ENCODE results near the gene SMIM20.

SMIM20 gene

DNA sequence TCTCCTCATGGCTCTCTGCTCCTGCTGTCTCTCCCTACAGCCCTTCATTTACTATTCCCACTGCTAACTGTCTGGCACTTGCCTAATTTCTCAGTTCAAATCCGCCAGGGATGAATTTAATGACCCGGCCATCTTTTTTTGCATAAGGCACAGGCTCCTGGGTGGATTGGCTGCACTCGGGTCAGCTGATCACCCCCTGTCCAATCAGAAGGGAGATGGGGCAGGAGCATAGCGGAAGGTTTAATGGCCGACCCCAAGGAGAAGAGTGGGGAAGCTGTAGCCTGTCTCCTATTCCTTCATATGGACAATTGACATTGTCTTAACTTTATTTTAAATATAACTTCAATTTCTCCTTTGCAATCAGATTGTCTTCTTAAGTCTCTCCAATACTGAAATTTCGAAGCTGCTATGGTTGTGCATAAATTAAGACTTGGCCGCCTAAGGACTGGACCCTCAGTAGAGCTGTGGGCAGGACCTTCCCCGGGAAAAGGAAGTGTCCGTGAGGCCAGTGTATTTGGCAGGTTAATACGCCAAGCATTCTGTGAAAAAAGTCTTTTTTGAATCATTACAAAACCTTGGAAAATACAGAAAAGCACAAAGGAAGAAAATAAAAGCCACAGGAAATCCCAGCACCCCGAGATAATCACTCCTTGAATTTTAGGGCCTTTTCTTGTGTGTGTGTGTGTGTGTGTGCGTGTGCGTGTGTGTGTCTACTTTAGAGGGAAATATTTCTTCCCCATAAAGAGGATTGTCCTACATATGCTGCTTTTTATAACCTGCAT lies 55.5 kb downstream of the SMIM20 start:
- Histone ChIP-seq H2AFZ (ENCODE audit: low read depth, low read length, severe bottlenecking) (no peak overlapping the region), H3K27me3 (ENCODE audit: low read length) (no peaks in the 10 kb centered on the region), H3K4me2 (ENCODE audit: low read depth, low read length, poor library complexity, severe bottlenecking) (no peak overlapping the region), H3K27ac (ENCODE audit: low read depth, low read length) (no peak overlapping the region), H3K9me2 (replicated peaks; ENCODE audit: insufficient read depth, low read length) (no peaks in the 10 kb centered on the region), H3K9ac (ENCODE audit: low read length) (no peak overlapping the region), H3F3A (ENCODE audit: insufficient read depth) (no peaks in the 10 kb centered on the region), H3K36me3 (ENCODE audit: low read length) (no peaks in the 10 kb centered on the region), H3K4me3 (ENCODE audit: insufficient read depth, low read length, poor library complexity, severe bottlenecking) (no peak overlapping the region), H3K9me3 (ENCODE audit: insufficient read depth, low read length) (no peaks in the 10 kb centered on the region), H4K20me1 (ENCODE audit: low read depth, low read length) (no peaks in the 10 kb centered on the region), H3K79me2 (ENCODE audit: insufficient read depth, low read length) (no peaks in the 10 kb centered on the region)
- TF ChIP-seq, protein P1, sequence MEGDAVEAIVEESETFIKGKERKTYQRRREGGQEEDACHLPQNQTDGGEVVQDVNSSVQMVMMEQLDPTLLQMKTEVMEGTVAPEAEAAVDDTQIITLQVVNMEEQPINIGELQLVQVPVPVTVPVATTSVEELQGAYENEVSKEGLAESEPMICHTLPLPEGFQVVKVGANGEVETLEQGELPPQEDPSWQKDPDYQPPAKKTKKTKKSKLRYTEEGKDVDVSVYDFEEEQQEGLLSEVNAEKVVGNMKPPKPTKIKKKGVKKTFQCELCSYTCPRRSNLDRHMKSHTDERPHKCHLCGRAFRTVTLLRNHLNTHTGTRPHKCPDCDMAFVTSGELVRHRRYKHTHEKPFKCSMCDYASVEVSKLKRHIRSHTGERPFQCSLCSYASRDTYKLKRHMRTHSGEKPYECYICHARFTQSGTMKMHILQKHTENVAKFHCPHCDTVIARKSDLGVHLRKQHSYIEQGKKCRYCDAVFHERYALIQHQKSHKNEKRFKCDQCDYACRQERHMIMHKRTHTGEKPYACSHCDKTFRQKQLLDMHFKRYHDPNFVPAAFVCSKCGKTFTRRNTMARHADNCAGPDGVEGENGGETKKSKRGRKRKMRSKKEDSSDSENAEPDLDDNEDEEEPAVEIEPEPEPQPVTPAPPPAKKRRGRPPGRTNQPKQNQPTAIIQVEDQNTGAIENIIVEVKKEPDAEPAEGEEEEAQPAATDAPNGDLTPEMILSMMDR (IDR thresholded peaks at IDR 0.05; ENCODE audit: insufficient read depth, low read length, poor library complexity, severe bottlenecking), result no peak
- no peak for TF ChIP-seq EZH2phosphoT487 (conservative IDR thresholded peaks at IDR 0.05; ENCODE audit: low read length)

GRCh38 chr4:25970226-25970675 lies 56.2 kb downstream of the SMIM20 start:
- Histone ChIP-seq H3K79me2 (ENCODE audit: insufficient read depth, low read length) (no peaks in the 10 kb centered on the region), H3K4me3 (ENCODE audit: insufficient read depth, low read length, poor library complexity, severe bottlenecking) (no peak overlapping the region), H3K36me3 (ENCODE audit: low read length) (no peaks in the 10 kb centered on the region), H2AFZ (ENCODE audit: low read depth, low read length, severe bottlenecking) (no peak overlapping the region), H3K9me2 (replicated peaks; ENCODE audit: insufficient read depth, low read length) (no peaks in the 10 kb centered on the region), H3K9ac (ENCODE audit: low read length) (no peak overlapping the region), H3K9me3 (ENCODE audit: insufficient read depth, low read length) (no peaks in the 10 kb centered on the region), H3F3A (ENCODE audit: insufficient read depth) (no peaks in the 10 kb centered on the region), H3K27ac (ENCODE audit: low read depth, low read length) (no peak overlapping the region), H3K27me3 (ENCODE audit: low read length) (no peaks in the 10 kb centered on the region), H3K4me2 (ENCODE audit: low read depth, low read length, poor library complexity, severe bottlenecking) (no peak overlapping the region), H4K20me1 (ENCODE audit: low read depth, low read length) (no peaks in the 10 kb centered on the region)
- TF ChIP-seq EZH2phosphoT487 (conservative IDR thresholded peaks at IDR 0.05; ENCODE audit: low read length), result no peak
- TF ChIP-seq, protein P1 (IDR thresholded peaks at IDR 0.05; ENCODE audit: insufficient read depth, low read length, poor library complexity, severe bottlenecking), result no peak

GRCh38 chr4:25970691-25971432 lies 56.8 kb downstream of the SMIM20 start:
- H3K4me2 ChIP-seq (ENCODE audit: low read depth, low read length, poor library complexity, severe bottlenecking), result no peak overlapping the region
- H3K27me3 ChIP-seq (ENCODE audit: low read length), result no peaks in the 10 kb centered on the region
- no peak overlapping the region for H3K27ac ChIP-seq (ENCODE audit: low read depth, low read length)
- H4K20me1 ChIP-seq (ENCODE audit: low read depth, low read length), result no peaks in the 10 kb centered on the region
- no peaks in the 10 kb centered on the region for H3K79me2 ChIP-seq (ENCODE audit: insufficient read depth, low read length)
- H3F3A ChIP-seq (ENCODE audit: insufficient read depth), result no peaks in the 10 kb centered on the region
- H3K9me3 ChIP-seq (ENCODE audit: insufficient read depth, low read length), result no peaks in the 10 kb centered on the region
- no peaks in the 10 kb centered on the region for H3K9me2 ChIP-seq (replicated peaks; ENCODE audit: insufficient read depth, low read length)
- no peak for TF ChIP-seq EZH2phosphoT487 (conservative IDR thresholded peaks at IDR 0.05; ENCODE audit: low read length)
- TF ChIP-seq, protein P1 (IDR thresholded peaks at IDR 0.05; ENCODE audit: insufficient read depth, low read length, poor library complexity, severe bottlenecking), result no peak
- H3K9ac ChIP-seq (ENCODE audit: low read length), result no peak overlapping the region
- H3K4me3 ChIP-seq (ENCODE audit: insufficient read depth, low read length, poor library complexity, severe bottlenecking), result no peak overlapping the region
- H3K36me3 ChIP-seq (ENCODE audit: low read length), result no peaks in the 10 kb centered on the region
- H2AFZ ChIP-seq (ENCODE audit: low read depth, low read length, severe bottlenecking), result no peak overlapping the region

Measured in SU-DHL-6 (cell line).